Measurements from ENCODE around the gene ZNF544. TPM values are rescaled to one million over a fixed set of nuclear protein-coding genes. Genes with fewer than 3 reads are reported as not detected.

The ZNF544 gene
- total RNA-seq, 4 donors from 2014 or later = 64.7 to 103 (median 76.5) TPM

DNA sequence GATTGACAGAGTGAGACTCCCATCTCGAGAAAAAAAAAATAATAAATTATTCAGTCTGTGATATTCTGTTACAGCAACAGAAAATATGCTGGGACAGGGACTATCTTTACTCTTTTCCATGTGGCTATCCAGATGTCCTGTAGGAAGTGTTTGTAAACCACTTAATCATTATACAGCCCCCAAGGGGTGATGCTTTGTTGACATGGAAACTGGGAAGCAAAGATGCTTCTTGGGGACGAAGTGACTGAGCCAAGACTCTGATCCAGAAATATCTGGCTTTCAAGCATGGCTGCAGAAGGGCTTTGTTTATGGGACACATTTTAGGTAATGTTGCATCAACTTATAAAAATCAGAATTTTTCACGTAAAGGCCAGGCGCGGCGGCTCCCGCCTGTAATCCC is 55.5 kb downstream of the ZNF544 start:
- no peaks in the 10 kb centered on the region for H3K27me3 ChIP-seq
- TF ChIP-seq CTCF (IDR thresholded peaks at IDR 0.05) (no peak), POLR2A (IDR thresholded peaks at IDR 0.05) (no peak)
- no peak overlapping the region for H3K4me3 ChIP-seq (replicated peaks in 1 of 3)
- WGBS, 2 donors = 93% methylated on average over 7 of the region's 7 CpGs
- no peak for DNase-seq
- intact Hi-C loops (cut with DNase I) = no loop called here
- H3K9me3 ChIP-seq = no peaks in the 10 kb centered on the region
- H3K27ac ChIP-seq = no peak overlapping the region
- peaks cover 6 to 11% of the 10 kb centered on the region in 2 donors for H3K4me1 ChIP-seq
- peaks cover 25 to 36% of the 10 kb centered on the region in 2 donors for H3K36me3 ChIP-seq

DNA sequence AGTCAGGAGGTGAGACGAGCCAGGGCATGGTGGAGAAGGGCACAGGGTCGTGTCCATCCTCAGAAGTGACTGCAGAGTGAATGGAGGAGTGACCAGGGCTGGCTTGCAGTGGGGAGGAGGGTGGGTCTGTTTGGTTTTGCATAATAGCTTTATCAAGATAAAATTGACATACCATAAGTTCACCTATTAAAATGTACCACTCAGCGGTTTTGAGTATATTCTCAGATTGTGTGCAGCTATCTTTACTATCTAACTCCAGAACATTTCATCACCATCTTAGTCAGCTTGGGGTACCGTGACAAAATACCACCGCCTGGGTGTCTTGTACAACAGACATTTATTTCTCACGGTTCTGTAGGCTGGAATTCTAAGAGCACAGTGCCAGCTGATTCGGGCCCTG is 63.2 kb downstream of the ZNF544 start:
- Histone ChIP-seq H3K36me3 (peaks cover 52 to 63% of the 10 kb centered on the region in 2 donors), H3K27ac (no peak overlapping the region), H3K4me3 (replicated peaks in 1 of 3) (no peak overlapping the region), H3K27me3 (no peaks in the 10 kb centered on the region), H3K4me1 (no peaks in the 10 kb centered on the region), H3K9me3 (no peaks in the 10 kb centered on the region)
- TF ChIP-seq POLR2A (IDR thresholded peaks at IDR 0.05) (no peak), CTCF (IDR thresholded peaks at IDR 0.05) (no peak)
- intact Hi-C loops (cut with DNase I) = no loop called here
- 95 to 96% methylated on average over 7 of the region's 7 CpGs for WGBS, 2 donors
- DNase-seq = no peak

GRCh38 chr19:58294743-58295374 is 66.1 kb downstream of the ZNF544 start:
- TF ChIP-seq POLR2A (IDR thresholded peaks at IDR 0.05) (no peak), CTCF (IDR thresholded peaks at IDR 0.05) (no peak)
- Histone ChIP-seq H3K27me3 (no peaks in the 10 kb centered on the region), H3K9me3 (no peaks in the 10 kb centered on the region), H3K4me1 (no peaks in the 10 kb centered on the region), H3K4me3 (replicated peaks in 1 of 3) (no peak overlapping the region), H3K36me3 (peaks cover 35% of the 10 kb centered on the region in 2 donors), H3K27ac (no peak overlapping the region)
- 94 to 98% methylated on average over 22 of the region's 22 CpGs for WGBS, 2 donors
- DNase-seq = no peak
- intact Hi-C loops (cut with DNase I) = no loop called here

DNA sequence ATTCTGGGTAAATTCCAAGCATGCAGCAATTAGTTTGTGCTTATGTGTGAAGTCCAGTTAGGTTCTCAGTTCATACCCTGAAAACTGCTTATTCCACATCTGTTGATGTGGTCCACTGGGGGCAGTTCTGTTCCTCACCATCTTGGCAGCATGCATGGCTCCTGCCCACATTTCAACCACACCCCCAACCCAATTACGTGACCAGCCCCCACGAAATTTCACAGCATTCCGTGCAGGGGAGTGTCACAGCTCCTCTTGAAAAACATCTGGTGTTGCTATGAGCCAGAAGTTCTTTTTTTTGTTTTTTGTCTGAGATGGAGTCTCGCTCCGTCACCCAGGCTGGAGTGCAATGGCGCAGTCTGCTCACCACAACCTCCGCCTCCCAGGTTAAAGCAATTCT is 67.4 kb downstream of the ZNF544 start:
- H3K4me1 ChIP-seq = no peaks in the 10 kb centered on the region
- DNase-seq = no peak
- WGBS, 2 donors = 93 to 95% methylated on average over 7 of the region's 7 CpGs
- intact Hi-C loops (cut with DNase I) = no loop called here
- no peak overlapping the region for H3K4me3 ChIP-seq (replicated peaks in 1 of 3)
- no peaks in the 10 kb centered on the region for H3K27me3 ChIP-seq
- no peak overlapping the region for H3K27ac ChIP-seq
- H3K36me3 ChIP-seq = peaks cover 32% of the 10 kb centered on the region in 2 donors
- H3K9me3 ChIP-seq = no peaks in the 10 kb centered on the region
- TF ChIP-seq CTCF (IDR thresholded peaks at IDR 0.05) = no peak
- no peak for TF ChIP-seq POLR2A (IDR thresholded peaks at IDR 0.05)

GRCh38 chr19:58300620-58301019 is 71.9 kb downstream of the ZNF544 start:
- Histone ChIP-seq H3K27me3 (no peaks in the 10 kb centered on the region), H3K4me1 (no peaks in the 10 kb centered on the region), H3K27ac (no peak overlapping the region), H3K4me3 (replicated peaks in 1 of 3) (no peak overlapping the region), H3K9me3 (no peaks in the 10 kb centered on the region), H3K36me3 (peaks cover 4 to 5% of the 10 kb centered on the region in 2 donors)
- no peak for DNase-seq
- intact Hi-C loops (cut with DNase I) = loop anchor here (10.0 kb wide), 1 partner anchor 76 kb away; the partner anchor contains the start of gene ZNF544
- 94 to 96% methylated on average over 7 of the region's 7 CpGs for WGBS, 2 donors
- TF ChIP-seq CTCF (IDR thresholded peaks at IDR 0.05) = no peak
- no peak for TF ChIP-seq POLR2A (IDR thresholded peaks at IDR 0.05)
